Activated CD8-positive, alpha-beta memory T cell treated with anti-CD3 and anti-CD28 coated beads for 24 hours (primary cell): ENCODE measurements around the gene IFT57.
"Not testable (repeated sequence)": the region's sequence is repeated elsewhere in the genome, so short reads cannot be mapped to it uniquely, and the experiment has no call there.

Source experiments
- DNase-seq: peaks from one replicate; pipeline ENCODE4 v3.0.0-alpha.2; 2020

The IFT57 gene

GRCh38 chr3:108221911-108222852, at the start of gene IFT57:
Gene IFT57 (minus strand): TSS chr3:108222424. CDS start chr3:108222322, 102 bp downstream.
- peak; percentile 97 for DNase-seq

- no peak for DNase-seq
Measured at GRCh38 chr3:108271626-108272025, 49.4 kb upstream of the IFT57 start.

- not testable (repeated sequence) for DNase-seq
Measured at GRCh38 chr3:108268235-108268634, 46.0 kb upstream of the IFT57 start.

- DNase-seq, result not testable (repeated sequence)
Measured at GRCh38 chr3:108264534-108265298, 42.5 kb upstream of the IFT57 start.

- DNase-seq, result no peak
Measured at GRCh38 chr3:108255131-108255530, 32.9 kb upstream of the IFT57 start.

GRCh38 chr3:108251844-108252243, 29.6 kb upstream of the IFT57 start:
- DNase-seq, result no peak

GRCh38 chr3:108251265-108251664, 29.0 kb upstream of the IFT57 start:
- no peak for DNase-seq

GRCh38 chr3:108250626-108251025, 28.4 kb upstream of the IFT57 start:
- DNase-seq, result no peak

GRCh38 chr3:108243243-108243642, 21.0 kb upstream of the IFT57 start:
- no peak for DNase-seq

- no peak for DNase-seq
Measured at GRCh38 chr3:108242776-108243175, 20.6 kb upstream of the IFT57 start.

GRCh38 chr3:108241721-108242120, 19.5 kb upstream of the IFT57 start:
- no peak for DNase-seq

GRCh38 chr3:108241146-108241545, 18.9 kb upstream of the IFT57 start:
- DNase-seq, result no peak

GRCh38 chr3:108239082-108239481, 16.9 kb upstream of the IFT57 start:
- no peak for DNase-seq

GRCh38 chr3:108235290-108235689, 13.1 kb upstream of the IFT57 start:
- no peak for DNase-seq

- no peak for DNase-seq
Measured at GRCh38 chr3:108234387-108234957, 12.2 kb upstream of the IFT57 start.

- DNase-seq, result no peak
Measured at GRCh38 chr3:108228286-108228685, 6.1 kb upstream of the IFT57 start.

GRCh38 chr3:108227131-108227530, 4.9 kb upstream of the IFT57 start:
- DNase-seq, result no peak

GRCh38 chr3:108225221-108225620, 3.0 kb upstream of the IFT57 start:
- DNase-seq, result no peak

GRCh38 chr3:108223928-108224327, 1.7 kb upstream of the IFT57 start:
- DNase-seq, result no peak

- no peak for DNase-seq
Measured at GRCh38 chr3:108222853-108223565, 785 bp upstream of the IFT57 start.

GRCh38 chr3:108221393-108221792, 831 bp downstream of the IFT57 start:
- no peak for DNase-seq

GRCh38 chr3:108219336-108219735, 2.9 kb downstream of the IFT57 start:
- no peak for DNase-seq

- DNase-seq, result no peak
Measured at GRCh38 chr3:108218811-108219210, 3.4 kb downstream of the IFT57 start.
